Hepatic stellate cell (primary cell): ENCODE results near the gene RNMT.
"Not testable (repeated sequence)": the region's sequence is repeated elsewhere in the genome, so short reads cannot be mapped to it uniquely, and the experiment has no call there.

ENCODE experiments used
- DNase-seq: peaks from one replicate; pipeline ENCODE4 v3.0.0; 2011; ENCODE audit warnings: low spot score

Gene RNMT

DNA sequence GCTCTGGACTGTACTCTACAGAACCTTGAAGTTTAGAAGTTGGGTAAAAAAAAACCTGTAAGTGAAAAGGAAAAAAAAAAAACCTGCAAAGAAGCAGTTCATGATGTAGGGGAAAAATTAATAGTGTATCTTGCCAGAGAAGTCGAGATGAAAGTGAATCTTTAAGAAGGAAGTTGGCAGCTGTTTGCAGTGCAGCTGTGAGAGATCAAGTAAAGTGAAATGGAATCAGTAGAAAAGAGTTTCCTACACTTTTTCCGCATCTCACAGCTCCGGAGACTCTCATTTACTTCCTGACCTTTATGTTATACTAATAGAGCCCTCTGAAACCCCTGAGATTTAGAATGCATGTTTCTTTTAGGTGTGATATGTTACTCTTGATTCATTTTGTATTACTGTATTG is 19.2 kb downstream of the RNMT start:
- no peak for DNase-seq

GRCh38 chr18:13746633-13747032 is 20.2 kb downstream of the RNMT start:
- no peak for DNase-seq

DNA sequence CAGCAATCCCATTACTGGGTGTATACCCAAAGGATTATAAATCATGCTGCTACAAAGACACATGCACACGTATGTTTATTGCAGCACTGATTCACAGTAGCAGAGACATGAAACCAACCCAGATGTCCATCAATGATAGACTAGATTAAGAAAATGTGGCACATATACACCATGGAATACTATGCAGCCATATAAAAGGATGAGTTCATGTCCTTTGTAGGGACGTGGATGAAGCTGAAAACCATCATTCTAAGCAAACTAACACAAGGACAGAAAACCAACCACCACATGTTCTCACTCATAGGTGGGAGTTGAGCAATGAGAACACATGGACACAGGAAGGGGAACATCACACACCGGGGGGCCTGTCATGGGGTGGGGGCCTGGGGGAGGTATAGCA is 25.1 kb downstream of the RNMT start:
- DNase-seq, result not testable (repeated sequence)

DNA sequence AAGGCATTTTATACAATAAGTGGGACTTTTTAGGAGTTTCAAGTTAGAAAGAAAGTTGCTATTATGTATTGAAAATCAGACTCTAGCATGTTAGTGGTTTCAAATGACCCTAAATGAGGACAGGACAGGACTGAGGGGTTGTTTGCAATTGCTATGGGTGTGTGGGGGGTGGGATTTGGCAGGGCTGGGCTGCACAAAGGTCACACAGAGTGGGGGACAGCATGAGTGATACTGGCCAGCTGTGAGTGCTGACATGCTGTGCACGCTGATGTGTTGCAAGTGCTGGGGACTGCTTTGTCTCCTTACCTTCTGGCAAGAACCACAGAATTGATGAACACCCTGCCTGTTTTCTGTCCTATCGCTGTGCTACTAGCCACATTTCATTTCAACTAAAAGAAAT is 29.8 kb downstream of the RNMT start:
- no peak for DNase-seq

DNA sequence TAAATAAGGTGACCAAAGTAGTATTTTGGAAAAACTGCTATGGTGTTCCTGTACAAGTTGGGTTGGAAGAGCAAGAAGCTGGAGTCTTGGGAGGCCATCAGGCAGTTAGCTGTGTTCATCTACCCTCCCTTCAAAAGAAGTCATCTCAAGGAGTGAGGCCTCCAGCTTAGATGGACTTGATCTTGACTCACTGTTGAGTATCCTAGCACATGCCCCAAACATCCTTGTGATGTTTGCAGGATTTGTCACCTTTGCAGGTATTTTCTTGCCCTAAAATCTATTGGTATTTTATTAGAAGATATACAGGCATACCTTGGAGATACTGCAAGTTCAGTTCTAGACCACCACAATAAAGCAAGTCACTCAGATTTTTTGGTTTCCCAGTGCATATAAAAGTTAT is 30.2 kb downstream of the RNMT start:
- no peak for DNase-seq

- no peak for DNase-seq
Measured at GRCh38 chr18:13758622-13759021, 32.1 kb downstream of the RNMT start.

DNA sequence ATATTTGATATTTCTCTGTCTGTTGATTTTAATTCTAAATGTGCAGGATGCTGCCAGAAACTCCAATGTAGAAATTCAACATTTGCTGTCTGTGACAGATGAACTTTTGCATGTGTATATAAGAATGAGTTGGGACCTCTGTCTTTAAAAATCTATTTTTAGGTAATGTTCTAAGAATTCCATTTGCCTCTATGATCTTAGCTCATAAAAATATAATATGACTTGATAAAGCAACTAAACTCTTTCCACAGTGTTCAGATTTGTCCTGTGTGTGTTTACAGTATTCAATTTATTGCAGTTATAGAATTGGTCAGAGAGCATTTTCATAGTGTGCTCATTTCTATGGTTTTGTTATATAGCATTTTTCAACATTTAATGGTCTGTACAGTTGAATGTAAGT is 33.6 kb downstream of the RNMT start:
- DNase-seq, result no peak

DNA sequence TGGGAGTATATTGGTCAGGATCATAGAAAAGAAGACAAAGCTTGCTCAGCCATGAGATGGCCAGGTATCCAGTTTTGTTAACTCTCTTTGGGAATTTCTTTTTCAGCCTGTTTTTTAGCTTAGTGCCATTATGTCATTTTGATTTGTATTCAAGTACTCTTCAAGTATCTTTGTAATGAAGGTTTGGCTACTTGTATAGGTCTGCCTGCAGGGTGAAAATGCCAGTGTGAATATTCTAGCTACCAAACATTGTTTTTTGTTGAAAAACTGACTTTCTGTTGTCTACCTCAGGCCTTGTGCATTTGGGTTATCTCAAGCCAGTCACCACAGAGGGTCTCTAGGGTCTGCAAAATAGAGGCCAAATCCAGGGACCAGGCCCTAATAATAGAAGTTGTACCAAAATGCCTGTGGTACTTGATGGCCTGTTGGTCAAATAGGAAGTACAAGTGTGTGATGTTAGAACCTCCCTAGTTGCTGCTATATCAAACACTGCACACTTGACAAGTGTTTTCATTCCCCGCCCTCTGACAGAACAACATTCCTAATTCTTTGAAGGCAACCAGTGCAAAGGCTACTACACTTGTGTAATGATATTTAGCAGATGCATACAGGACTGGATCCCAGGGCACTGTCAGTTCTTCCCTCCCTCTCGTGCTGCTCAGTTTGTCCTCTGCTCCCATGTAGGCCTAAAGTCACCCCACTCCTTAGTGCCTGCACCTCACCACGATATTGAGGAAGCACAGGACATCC is 36.4 kb downstream of the RNMT start:
- no peak for DNase-seq

- DNase-seq, result no peak
Measured at GRCh38 chr18:13775058-13775457, 48.6 kb downstream of the RNMT start.

DNA sequence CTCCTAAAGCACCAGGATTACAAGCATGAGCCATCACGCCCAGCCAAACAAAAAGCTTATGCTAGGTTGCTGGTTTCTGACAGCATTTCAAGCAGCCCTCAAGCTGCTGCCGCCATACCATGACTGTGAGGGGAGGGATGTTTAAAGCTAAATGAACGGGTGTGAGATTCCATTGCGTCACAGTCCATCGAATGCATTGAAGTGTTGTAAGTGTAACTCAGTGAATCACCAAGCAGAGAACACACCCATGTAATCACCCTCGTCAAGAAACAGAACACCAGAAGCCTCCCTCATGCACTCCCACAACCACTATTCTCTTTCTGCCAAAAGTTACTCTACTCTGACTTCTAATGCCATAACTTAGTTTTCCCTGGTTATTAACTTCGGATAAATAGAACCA is 64.7 kb downstream of the RNMT start:
- DNase-seq, result no peak

GRCh38 chr18:13793819-13794218 is 67.3 kb downstream of the RNMT start:
- DNase-seq, result no peak

GRCh38 chr18:13796515-13796914 is 70.0 kb downstream of the RNMT start:
- DNase-seq, result no peak

DNA sequence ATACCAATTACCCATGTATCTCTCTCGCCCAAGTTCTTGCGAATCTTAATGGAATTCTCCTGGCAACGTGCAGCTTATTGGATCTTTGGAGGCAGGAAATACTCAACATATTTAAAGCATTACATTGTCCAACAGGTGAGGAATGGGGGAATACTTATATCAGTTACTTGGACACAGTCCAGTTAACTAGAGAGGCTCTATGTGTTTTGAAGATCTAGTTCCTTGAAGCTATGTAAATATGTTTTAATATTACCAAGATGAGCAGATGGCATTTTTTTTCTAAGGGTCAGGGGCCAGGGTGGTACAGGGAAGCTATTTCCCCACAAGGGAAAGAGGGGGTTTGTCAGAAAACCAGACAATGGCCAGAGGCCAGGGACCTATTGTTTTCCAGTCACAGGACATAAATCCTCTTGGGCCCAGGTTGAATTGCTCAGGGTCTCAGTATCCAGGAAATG is 70.7 kb downstream of the RNMT start:
- no peak for DNase-seq

DNA sequence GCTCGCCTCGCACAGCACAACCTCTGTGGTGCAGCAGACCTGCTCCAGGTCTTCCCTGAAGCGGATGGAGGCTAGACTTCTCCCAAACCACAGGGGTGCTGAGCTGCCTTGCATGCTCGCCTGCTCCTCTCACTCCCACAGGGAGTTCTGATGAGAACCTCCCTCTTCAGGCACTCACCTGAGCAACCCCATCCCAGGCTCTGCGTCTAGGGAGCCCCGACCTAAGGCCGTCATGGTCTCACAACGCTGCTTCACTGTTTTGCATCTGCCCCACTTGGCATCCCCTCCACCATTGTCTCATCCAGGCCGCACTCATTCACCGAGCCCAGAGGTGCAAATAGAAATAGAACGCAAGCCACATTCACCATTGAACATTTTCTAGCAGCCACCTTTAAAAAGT is 72.9 kb downstream of the RNMT start:
- DNase-seq, result no peak

DNA sequence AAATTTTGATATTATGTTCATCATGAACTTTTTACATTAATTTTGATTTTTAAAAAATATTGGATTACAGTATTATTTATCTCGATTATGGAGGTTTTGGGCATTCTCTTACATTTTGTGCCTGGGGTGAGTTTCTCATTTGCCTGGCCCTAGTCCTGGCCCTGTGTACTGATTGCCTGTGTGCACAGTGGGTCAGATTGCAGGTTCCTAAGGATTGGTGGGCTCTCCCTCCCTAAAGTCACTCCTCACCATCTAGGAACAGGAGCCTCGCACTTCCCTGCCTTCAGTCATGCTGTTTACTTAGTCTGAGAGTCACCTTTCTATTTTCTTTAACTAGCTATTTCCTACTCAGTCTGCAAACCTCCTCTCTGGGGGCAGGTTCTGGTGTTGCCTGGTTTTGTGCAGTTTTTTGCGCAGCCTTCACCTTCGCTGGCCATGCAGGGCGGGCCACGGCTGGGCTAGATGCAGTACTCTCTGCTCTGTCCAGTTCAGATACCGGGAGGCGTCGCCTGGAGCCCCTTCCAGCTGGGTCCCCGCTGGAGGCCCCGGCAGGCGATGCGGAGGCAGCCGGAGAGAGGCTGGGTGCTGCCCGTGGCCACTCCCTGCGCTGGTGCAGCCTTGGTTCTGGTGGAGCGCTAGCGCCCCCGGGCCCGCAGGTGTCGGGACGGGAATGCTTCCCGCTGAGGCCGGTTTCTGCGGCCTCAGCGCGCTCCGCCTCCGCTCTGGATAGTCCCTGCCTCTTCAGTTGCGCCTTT is 74.2 kb downstream of the RNMT start:
- peak; percentile 32 for DNase-seq

DNA sequence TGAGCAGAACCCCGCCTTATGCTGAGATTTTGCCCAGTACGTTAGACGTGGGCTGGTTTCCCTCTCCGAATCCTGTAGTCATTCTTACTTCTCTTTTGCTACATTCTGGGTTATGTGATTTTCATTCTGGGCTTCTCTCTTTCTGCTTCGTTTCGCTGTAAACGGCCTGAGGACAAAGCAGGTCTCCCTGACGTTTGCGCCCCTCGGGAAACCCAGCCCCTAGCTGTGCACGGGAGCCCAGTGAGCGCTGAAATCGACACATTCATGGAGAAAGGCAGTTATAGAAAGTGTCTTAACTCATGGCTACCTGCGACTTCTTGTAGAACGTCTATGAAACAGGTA is 74.8 kb downstream of the RNMT start:
- no peak for DNase-seq

- DNase-seq, result no peak
Measured at GRCh38 chr18:13804305-13804704, 77.8 kb downstream of the RNMT start.

- DNase-seq, result no peak
Measured at GRCh38 chr18:13808294-13809042, 82.0 kb downstream of the RNMT start.

DNA sequence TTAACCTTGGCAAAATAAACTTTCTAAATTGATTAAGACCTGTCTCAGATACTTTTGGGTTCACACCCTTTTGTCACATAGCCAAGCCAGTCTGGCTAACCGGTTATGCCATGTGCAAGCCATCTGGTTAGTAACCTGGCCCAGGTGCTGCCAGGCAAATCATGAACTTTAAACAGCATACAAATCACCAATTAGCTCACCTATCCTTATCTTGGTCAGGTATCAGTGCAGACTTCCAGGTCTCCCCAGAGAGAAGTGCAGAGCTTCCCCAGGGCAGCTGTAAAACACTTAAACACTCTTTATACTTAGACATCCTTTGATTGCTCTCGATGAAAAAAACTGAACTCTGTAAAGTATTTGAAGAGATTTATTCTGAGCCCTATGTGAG is 82.6 kb downstream of the RNMT start:
- no peak for DNase-seq

- no peak for DNase-seq
Measured at GRCh38 chr18:13809531-13810255, 83.2 kb downstream of the RNMT start.

DNA sequence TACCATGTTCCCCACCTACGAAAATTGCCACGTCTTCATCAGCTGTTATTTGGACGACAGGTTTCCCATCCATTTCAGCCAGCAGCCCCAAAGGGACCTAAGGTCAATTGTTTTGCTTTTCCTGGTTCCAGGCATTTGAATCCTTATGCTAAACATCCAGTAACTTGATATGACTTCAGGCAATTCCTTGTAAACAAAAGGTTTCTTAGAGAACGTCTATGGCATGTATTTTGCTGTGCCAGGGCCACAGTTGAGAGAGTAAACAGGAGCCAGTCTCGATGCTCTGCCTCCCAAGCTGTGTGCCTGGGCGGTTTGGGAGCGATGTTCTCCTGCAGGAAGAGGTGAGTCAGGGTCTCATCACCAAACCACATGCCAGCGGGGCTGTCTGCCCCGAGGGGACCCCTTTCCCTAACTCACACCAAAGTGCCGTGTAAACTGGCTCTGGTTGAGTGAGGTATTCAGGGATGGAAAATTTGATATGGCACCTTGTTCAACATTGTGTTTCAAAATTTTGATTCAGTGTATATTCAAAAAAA is 84.5 kb downstream of the RNMT start:
- no peak for DNase-seq

DNA sequence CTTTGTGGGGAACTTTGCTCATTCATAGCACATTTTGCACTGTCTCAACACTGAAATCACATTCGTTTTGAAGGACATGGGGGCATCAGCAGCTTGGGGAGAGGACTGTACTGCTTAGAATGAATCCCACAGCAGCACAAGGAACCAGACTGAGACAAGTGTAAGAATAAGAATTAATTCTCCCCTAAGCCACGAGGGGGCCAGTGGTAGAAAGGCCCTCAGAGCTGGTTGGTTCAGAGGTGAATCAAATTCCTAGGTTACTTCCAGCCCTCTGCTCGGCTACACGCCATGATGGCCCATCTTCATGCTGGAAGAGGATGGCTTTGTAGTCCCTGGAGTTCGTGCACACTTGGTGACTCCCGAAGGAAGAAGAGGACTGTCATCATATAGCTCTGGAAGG is 85.5 kb downstream of the RNMT start:
- DNase-seq, result no peak
